Right renal pelvis (tissue), 4 donors: ENCODE data around the gene ZCCHC2. TPM values are rescaled to one million over a fixed set of nuclear protein-coding genes. Genes with fewer than 3 reads are reported as not detected.

Experiments
- DNase-seq, 4 donors: peaks; one replicate each; pipeline ENCODE4 v3.0.0-alpha.2; 2013; ENCODE audit warnings: low read depth in 4 of 4, low spot score in 3 of 4, missing footprints in 1 of 4
- polyA plus RNA-seq, 4 donors: library from polyadenylated mRNA; unstranded; fragments of 120-200 nt; gene quantifications; one replicate each; pipeline ENCODE4 v1.2.1, GENCODE V29; 2013; ENCODE audit not compliant: insufficient read length in 4 of 4

The ZCCHC2 gene
- 10 to 100 TPM; 13.1 to 19.6 (median 15.1) TPM for polyA plus RNA-seq

- peak; percentile 94 to 97 (median 96) for DNase-seq
Measured at GRCh38 chr18:62522504-62523254, at the start of gene ZCCHC2. TSS of gene ZCCHC2 (plus strand) at chr18:62523025. CDS start at chr18:62523425, 400 bp downstream.

- no peak for DNase-seq
Measured at GRCh38 chr18:62479574-62479973, 43.3 kb upstream of the ZCCHC2 start.

GRCh38 chr18:62480927-62481326 lies 41.9 kb upstream of the ZCCHC2 start:
- DNase-seq, result no peak

GRCh38 chr18:62484941-62485340 lies 37.9 kb upstream of the ZCCHC2 start:
- no peak for DNase-seq

GRCh38 chr18:62485684-62486083 lies 37.1 kb upstream of the ZCCHC2 start:
- DNase-seq, result peak in 1 of 4 donors; percentile 1

- peak in 1 of 4 donors; percentile 4 for DNase-seq
Measured at GRCh38 chr18:62486290-62486964, 36.4 kb upstream of the ZCCHC2 start.

- no peak for DNase-seq
Measured at GRCh38 chr18:62487161-62487560, 35.7 kb upstream of the ZCCHC2 start.

- DNase-seq, result no peak
Measured at GRCh38 chr18:62490967-62491695, 31.7 kb upstream of the ZCCHC2 start.

GRCh38 chr18:62493033-62493862 lies 29.6 kb upstream of the ZCCHC2 start:
- DNase-seq, result no peak

GRCh38 chr18:62494764-62495163 lies 28.1 kb upstream of the ZCCHC2 start:
- DNase-seq, result no peak

- DNase-seq, result no peak
Measured at GRCh38 chr18:62496262-62496661, 26.6 kb upstream of the ZCCHC2 start.

GRCh38 chr18:62497190-62497772 lies 25.5 kb upstream of the ZCCHC2 start:
- DNase-seq, result no peak

- DNase-seq, result no peak
Measured at GRCh38 chr18:62498616-62499262, 24.1 kb upstream of the ZCCHC2 start.

GRCh38 chr18:62499263-62499650 lies 23.6 kb upstream of the ZCCHC2 start:
- no peak for DNase-seq

- DNase-seq, result no peak
Measured at GRCh38 chr18:62500174-62500573, 22.7 kb upstream of the ZCCHC2 start.

GRCh38 chr18:62500966-62501591 lies 21.7 kb upstream of the ZCCHC2 start:
- no peak for DNase-seq

- DNase-seq, result no peak
Measured at GRCh38 chr18:62505669-62506494, 16.9 kb upstream of the ZCCHC2 start.

GRCh38 chr18:62506495-62507143 lies 16.2 kb upstream of the ZCCHC2 start:
- DNase-seq, result no peak
